ENCODE measurements around the gene CAMTA1.
"Not testable (repeated sequence)": the region's sequence is repeated elsewhere in the genome, so short reads cannot be mapped to it uniquely, and the experiment has no call there.

Gene CAMTA1

DNA sequence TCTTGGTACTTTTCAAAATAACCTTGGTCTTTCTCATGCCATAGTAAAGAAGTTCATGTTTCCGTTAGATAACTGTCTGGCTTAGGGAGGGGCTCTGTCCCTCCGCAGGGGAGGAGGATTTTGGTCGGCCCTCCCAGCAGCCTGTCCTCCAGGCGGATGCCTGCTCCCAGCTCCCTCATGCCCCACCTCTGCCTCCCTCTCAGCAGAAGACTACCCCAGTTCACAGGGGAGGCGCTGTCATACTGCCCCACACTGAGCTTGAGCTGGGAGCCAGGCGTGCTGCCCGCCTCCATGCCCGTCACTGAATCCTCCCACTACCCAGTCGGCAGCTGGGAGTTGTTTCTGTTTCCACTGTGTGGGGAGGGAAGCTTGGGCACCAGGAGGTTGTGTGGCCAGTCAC, 127.3 kb downstream of the CAMTA1 start:
- DNase-seq = no peak

DNA sequence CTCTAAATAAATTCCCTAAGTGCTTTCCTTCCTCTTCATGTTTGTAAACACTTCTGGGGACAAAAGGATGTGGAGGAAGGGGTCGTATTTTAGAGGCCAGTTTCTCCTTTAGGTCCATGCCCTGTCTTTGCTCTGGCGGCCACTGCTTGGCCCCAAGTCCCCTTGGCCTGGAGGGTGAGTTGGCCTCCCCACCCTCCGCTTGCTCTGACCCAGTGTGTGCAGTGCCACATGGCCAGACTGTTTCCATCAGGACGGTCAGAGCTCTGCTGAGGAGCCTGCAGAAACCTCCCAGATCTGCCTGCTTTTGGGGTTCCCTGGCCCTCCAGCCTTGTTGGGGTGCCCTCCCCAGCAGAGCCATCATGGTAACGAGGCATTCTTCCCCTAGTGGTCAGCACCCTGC, 127.8 kb downstream of the CAMTA1 start:
- no peak for DNase-seq

DNA sequence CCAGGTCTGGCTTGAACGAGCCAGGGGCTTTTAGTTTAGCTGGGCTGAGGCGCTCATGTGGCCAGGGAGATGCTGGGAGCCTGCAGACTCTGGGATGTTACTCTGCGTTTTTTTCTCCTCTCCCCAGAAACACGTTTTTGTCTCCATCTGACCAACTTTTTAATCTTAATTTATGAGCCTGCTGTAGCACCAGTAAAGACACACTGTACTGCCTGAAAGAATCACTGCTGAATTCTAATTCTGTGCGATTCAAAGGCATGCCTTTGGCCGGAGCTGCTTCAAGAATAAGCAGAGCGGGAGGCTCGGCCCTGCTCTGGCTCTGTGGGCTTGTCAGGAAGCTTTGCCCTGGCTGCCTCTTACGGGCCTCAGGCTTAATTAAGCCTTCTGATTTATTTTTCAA, 129.5 kb downstream of the CAMTA1 start:
- no peak for DNase-seq

DNA sequence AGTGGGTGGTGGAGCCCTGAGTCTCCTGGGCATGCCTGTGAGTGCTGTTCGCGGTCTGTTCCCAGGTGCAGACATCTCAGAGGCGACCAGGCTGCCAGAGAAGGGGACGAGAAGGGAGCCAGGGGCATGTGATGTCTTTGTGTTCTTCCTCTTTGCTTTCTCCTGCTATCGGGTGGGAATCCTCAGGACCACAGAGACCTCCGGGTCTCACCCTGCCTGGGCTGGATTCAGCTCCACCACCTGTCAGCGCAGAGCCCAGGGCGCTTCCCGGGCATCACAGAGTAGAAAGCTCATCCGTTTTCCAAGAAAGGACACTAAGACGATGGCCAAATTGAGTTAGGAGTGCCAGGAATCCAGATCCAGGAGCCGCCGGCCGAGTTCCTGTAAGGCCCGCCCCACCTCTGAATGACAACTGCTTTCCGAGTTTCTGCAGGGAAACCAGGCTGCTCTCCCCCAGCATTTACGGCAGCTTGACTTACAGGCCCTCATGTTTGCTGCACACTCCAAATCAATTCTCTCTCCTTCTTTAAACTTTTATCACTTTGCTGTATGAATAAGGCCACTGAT, 130.8 kb downstream of the CAMTA1 start:
- DNase-seq = no peak

DNA sequence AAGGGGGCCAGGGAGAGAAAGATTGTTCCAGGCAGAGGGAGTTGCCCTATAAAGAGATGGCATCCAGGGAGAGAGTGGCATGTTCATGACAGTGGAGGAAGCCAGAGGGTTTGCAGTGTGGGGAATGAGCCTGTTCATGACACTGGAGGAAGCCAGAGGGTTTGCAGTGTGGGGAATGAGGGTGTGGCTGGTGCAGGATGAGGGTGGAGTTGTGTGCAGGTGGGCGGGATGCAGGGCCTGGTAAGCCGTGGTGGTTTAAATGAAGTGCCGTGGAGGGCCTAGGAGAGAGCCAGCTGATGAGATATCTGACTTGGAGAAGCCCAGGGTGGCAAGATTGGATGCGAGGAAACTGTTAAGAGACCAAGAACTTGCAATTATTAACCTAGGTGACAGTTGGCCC, 131.8 kb downstream of the CAMTA1 start:
- no peak for DNase-seq

DNA sequence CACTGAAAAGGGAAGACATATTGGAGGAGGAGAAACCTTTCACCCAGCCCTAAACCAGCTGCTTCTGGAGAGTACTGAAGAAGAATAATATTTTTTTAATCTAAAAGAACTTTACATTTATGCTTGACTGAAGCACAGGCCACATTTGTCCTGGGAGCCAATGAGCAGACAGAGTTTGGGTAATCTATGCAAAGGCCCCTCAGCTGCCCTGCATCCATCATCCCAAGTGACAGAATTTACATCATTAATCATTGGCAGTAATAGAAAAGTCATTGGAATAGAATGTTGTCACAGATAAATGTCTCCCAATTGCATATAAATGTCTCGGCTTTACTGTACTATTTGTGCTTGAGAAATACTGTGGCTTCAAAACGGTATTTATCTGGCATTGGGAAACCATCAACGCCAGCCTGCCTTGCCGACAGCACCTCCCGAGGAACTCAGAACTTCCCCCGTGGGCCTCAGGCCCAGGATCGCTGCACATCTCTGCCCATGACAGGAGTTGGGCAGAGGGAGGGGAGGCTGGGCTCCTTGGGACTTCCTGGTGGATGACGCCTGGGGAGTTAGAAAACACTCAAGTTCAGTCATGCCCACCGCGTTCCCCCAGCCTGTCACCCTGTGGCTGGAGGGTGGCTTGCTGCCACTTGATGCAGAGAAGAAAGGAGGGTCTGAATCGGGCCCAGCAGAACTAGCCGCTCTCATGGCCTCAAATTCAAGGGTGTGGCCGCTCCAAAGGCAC, 133.1 kb downstream of the CAMTA1 start:
- DNase-seq = no peak

DNA sequence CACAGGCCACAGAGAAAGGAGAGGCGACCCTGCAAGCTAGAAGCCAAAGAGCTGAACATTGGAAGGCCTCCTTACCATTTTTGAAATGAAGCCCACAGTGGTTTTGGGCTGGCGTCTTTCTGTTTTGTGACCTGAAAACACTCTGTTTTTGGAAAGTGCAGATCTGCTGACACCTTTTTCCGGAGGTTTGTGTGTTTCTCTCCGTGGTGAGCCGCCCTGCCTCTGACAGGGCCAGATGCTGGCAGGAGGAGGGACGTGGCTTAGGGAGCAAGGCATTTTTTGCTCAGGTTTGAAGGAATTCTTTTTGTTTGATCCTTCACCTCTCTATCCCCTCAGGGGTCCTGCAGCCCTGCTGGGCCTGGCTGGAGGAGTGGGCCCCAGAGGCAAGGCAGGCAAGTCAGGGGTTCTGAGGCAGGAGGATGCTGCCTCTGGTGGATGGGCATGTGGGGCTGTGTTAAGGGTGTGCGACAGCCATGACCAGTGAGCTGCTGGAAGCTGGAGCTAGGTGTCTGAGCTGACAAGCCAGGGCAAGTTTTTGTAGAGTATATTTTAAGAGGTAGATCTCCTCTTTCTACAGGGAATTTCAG, 133.8 kb downstream of the CAMTA1 start:
- no peak for DNase-seq

DNA sequence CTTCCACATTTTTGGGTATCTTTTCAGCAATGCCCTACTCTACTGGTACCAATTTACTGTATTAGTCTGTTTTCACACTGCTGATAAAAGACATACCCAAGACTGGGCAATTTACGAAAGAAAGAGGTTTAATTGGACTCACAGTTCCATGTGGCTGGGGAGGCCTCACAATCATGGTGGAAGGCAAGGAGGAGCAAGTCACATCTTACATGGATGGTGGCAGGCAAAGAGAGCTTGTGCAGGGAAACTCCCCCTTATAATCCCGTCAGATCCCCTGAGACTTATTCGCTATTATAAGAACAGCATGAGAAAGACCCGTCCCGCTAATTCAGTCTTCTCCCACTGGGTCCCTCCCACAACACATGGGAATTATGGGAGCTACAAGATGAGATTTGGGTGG, 136.3 kb downstream of the CAMTA1 start:
- DNase-seq = not testable (repeated sequence)

DNA sequence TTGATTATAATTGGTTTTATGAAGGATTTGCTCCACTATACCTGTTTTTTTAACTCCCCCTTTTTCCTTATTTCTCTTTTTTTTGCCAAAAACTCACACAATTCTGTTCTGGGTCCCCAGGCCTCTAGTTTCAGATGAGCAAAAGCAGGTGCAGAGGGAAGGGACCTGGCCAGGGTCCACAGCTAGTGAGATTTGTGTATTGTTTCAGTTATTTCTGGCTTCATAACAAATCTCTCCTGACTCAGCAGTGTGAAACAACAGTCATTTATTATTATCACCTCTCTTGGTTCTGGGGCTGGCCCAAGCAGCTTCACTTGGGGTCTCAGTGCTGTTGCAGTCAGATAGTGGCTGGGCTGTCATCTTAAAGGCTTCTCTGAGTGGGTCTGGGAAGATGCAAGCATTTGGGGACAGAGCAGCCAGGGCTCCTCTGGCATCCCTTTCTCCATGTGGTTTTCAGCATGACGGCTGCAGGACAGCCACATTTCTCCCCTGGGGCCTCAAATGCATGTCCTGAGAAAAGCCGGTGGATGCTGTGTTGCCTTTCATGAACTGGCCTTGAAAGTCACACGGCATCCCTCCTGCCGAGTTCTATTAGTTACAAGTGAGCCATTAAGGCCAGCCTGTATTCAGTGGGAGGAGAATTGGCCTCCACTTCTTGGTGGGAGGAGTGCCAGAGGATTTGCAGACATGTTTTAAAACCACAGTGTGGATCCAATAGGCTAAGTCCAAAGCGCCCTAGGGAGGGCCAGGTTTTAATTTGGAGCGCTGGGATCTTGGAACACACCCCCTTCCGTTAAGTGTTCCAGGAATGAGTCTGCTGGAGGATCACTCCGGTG, 137.1 kb downstream of the CAMTA1 start:
- DNase-seq = no peak

DNA sequence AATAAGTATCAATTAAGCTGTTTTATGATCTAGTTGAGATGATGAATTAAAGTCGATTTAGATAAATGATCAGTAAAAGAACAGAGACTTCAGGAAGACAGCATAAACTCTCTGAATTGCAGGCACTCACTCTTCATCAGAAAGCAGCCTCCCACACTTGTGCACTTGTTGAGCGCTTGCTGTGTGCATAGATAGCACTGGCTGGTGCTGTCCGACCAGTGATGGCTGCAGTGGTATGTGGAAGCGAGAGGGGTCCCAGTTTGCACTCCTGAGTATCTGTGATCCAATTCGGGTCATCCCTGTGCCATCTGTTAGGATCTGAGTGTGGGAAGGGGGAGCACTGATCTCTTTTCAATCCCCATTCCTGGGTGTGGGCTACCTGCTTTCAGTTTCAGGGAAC, 137.8 kb downstream of the CAMTA1 start:
- DNase-seq = no peak

DNA sequence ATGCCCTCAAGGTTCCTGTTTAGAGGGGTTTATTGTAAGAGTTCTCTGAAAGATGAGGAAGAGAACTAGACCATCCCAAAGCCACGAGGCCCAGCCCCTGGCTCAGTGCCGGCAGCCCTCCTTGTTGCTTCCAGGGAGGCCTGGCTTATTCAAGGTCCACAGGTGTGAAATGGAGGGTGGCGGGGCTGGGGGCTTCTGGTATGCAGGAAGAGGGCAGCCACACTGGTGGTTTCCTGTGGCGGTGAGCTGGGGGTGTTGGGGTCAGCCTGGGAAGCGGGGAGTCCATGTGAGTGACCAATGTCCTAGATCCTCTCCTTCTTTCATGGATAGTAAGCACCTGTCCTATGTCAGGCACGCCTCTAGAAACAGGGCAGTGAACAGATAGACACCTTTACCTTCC, 138.2 kb downstream of the CAMTA1 start:
- no peak for DNase-seq

DNA sequence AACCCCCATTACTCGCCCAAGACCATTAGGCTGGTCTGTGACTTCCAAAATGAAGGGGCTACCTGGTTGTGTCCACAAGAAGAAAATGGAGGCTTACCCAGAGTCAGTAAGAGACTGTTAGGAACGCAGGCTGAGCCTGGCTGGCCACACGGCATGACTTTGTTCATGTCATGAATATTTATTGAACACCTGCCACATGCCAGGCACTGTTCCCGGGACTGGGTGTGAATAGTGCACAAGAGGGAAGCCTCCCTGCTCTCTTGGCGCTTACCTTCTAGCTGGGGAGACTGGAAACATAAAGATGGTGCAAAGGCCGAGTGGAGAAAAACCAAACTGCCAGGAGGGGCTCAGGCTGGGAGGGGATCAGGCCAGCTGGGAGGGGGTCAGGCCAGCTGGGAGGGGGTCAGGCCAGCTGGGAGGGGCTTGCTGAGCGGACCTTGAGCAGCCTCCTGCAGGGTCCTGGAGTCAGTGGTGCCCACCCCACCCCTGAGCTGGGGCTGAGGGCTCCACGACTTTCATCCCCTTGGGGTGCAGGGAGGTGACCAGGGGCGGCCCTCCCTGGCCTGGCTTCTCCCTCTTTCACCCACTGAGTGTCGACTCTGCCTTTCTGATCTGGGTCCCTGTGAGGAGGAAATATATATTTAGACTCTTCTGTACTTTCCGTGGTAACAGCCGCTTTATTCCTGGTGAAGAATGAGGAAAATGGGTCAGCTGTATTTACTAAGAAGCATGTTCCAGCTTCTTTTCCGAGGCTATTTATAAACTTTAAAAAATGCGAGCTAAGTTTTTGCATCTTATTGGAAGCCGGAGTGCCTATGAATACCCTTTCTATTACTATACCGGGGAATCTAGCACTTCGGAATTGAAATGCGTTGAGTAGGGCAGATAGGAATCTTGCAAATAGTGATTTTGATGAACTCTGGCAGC, 139.0 kb downstream of the CAMTA1 start:
- no peak for DNase-seq

DNA sequence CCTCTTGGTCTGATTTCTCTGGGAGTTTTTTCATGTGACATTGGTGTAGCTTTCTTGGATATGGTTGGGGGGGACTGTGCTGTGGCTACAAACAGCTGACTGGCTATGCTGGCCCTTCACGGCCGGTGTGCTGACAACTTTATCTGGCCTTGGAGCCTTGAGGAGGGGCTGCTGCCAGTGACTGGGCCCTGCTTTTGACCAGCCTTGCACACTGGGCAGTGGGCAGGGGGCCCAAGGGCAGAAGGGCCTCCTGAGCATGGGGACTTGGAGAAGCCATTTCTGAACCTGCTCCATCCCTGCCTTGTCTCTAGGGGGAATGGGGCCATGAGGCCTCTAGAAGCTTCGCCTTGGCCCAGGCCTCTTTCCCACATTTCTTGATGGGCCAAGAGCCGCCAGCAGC, 139.6 kb downstream of the CAMTA1 start:
- DNase-seq = no peak

DNA sequence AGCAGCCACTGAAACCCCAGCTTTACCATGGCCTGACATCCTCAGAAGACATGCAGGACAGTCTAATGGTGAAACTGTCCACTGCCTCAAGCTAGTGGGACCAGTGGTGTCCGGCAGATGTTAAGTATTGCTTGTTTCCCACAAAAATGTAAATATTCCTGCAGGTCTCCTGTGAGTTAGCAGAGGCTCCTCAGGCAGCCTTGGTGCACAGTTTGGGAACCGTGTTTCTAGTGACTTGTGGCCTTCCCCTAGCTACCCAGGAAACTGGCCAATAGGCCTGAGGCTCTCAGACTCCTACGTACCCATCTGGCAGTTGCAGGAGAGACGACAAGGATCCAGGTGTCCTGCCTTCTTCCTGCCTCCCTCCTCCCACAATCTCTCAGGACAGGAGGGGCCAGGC, 142.4 kb downstream of the CAMTA1 start:
- no peak for DNase-seq

DNA sequence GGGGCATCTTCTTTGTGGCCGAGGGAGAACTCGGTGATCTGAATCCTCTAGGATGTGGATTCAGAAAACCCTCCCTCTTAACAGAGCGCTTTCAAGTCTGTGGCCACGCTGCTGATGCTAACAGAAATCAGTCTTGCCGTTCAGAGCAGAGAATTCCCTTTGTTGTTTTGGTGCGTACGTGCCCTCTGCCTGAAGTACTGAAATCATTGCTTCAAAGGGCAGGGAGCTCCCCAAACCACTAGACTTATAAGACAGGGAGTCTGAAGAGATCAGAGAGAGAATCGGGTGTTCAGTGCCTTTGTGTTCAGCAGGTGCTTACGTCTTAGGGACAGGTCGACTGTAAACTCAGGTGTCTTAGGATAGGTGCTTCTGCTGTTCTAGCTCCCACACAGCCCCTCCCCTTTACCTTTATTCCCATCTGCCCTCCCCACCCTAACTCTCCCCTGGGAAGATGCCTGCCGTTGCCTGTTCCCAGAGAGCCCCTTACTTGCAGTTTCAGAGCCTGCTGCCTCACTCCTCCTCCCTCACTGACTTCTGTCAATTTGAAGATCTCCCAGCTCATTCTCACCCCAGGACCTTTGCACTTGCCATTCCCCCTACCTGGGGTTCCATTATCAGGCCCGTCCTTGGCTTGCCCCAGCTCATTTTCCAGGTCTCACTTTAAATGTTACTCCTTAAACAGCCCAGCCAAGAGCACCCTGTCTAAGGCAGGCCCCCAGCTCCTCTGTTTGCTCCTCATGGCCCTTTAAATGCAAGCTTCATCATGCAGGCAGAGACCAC, 143.0 kb downstream of the CAMTA1 start:
- DNase-seq = no peak

DNA sequence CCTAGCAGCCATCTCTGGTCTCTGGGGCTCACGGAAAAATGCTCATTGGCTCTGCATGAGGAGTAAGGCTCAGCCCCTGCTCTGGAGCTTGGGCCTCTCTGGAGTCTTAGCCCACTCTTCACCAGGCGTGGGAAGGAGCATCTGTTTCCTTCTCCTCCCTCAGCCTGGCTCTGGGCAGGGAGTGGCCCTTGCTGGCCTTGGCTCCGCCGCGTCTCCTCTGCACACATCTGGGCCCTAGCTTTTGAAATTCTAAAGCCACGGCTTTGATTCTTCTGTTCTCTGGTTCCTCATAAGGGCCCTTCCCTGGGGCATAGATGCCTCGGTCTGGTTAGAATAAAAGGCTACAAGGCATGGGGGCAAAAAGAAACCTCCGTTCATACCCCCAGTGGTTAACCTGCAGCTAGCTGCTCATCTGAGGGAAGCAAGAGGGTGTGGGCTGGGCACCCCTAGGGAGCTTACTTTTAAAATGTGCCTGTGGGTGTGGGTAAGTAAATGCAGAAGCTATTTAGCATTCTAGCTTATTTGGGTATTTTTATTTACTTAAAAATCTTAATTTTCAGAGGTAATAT, 145.6 kb downstream of the CAMTA1 start:
- no peak for DNase-seq

DNA sequence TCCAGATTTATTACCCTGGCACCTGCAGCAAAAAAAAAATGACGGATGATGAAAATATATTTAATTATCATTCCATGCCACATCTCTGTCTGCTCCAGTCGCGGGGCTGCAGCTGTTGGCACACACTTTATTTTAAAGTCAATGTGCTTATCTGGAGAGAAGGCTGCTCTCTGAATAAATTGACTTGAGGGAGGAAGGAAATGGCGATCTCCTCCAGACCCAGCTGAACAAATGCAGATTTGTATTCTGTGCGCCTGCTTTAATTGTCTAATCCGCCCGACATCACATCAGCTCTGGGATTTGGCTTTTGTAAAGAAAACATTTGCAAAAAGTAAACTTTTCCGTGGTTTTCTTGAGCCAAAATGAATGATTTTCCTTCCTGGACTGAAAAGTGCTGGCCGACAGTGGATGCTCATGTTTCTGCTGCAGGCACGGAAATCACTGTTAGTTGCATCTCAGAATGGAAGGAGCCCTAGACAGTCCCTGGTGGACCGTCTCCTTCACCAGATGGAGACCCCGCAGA, 150.2 kb downstream of the CAMTA1 start:
- no peak for DNase-seq

DNA sequence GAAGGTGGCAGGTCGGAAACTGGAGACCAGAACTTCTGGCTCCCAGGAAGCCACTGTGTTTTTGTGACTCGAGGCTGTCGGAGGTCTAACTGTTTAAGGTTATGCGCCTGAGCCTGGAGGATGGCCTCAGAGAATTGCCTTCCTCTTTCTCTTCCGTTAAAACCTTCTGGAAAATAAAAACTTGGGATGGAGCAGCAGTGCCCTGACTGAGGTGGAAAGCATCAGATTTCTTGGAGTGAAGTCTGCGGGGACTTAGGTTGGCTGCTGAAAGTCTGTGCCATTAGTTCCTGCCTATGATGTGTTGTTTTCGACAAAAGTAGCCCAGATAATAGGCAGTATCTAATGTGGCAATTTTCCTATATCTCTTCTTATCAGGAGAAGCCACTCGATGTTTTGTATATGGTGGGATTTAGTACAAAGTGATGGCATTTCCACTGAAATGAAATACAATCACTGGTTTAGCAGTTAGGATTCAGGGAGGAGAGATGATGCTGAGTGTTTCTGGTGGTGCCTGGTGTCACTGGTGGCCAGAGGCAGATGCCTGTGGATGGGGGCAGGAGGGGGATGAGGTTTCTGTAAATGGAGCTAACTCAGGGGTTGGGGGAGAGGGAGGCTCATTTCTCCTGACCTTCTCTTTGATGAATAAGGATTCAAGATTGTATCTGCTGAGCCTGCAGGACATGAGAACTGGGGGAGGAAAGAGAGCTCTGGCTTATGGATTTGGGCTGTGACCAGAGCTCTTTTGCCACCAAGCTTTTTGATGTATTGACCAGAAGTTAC, 150.8 kb downstream of the CAMTA1 start:
- no peak for DNase-seq

DNA sequence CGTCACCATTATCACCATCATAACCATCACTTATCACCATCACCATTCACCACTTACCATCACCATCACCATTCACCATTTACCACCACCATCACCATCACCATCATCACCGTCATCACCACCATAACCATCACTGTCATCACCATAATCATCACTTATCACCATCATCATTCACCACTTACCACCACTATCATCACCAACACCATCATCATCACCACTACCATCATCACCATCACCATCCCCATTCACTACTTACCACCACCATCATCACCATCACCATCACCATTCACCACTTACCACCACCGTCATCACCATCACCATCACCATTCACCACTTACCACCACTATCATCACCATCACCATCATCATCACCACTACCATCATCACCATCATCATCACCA, 151.8 kb downstream of the CAMTA1 start:
- DNase-seq = no peak

DNA sequence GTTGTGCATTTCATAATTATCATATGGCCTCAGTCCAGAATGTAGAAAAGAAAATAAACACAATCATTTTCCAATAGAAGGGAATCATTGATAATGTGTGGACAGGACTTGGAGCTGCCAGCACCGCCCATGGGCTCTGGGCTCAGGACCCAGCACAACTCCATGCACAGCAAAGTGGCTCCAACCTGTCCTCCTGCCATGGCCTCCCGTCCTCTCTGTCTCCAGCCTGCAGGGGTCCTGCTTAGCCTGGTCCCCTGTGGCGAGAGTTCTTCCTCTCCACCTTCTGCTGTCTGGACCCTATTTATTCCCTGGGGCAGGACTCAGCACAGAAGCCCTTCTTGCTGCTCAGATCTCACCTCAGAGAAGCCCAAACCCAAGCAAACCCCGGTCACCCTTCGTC, 154.1 kb downstream of the CAMTA1 start:
- no peak for DNase-seq
